Transverse colon (tissue), 4 donors: ENCODE results near the gene CYGB.

ENCODE experiments used
- POLR2AphosphoS5 ChIP-seq, 3 donors: sonication (generic); formaldehyde crosslinking; IDR thresholded peaks; one replicate each; pipeline ENCODE4 v1.6.1; 2016; ENCODE audit warnings: antibody characterized with exemption in 3 of 3
- TF ChIP-seq, protein P1 (sequence below), 5 experiments: fragments of 200-600 bp in 3 of 5; fragments of 450-650 bp in 2 of 5; sonication (generic) in 3 of 5; IDR thresholded peaks; 1 replicate in 2 of 5; 2 replicates in 3 of 5; pipeline ENCODE4 v1.5.1; 2016 to 2017; ENCODE audit warnings: antibody characterized with exemption in 5 of 5, inconsistent platforms in 3 of 5, mild to moderate bottlenecking in 2 of 5, moderate library complexity in 1 of 5

DNA sequence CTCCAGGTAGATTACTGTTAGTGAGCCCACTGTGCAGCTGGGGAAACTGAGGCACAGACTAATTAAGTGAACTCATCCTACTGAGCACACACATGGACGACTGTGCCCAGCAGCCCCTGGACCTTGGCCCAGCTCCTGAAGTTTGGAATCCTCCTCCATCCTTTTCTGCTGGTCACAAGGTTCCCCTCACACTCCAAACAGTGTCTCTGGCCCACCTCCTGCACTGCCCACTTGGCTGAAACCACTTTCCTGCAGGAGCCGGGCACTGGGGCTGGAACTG is 39.9 kb downstream of the CYGB start:
- TF ChIP-seq, protein P1, sequence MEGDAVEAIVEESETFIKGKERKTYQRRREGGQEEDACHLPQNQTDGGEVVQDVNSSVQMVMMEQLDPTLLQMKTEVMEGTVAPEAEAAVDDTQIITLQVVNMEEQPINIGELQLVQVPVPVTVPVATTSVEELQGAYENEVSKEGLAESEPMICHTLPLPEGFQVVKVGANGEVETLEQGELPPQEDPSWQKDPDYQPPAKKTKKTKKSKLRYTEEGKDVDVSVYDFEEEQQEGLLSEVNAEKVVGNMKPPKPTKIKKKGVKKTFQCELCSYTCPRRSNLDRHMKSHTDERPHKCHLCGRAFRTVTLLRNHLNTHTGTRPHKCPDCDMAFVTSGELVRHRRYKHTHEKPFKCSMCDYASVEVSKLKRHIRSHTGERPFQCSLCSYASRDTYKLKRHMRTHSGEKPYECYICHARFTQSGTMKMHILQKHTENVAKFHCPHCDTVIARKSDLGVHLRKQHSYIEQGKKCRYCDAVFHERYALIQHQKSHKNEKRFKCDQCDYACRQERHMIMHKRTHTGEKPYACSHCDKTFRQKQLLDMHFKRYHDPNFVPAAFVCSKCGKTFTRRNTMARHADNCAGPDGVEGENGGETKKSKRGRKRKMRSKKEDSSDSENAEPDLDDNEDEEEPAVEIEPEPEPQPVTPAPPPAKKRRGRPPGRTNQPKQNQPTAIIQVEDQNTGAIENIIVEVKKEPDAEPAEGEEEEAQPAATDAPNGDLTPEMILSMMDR (IDR thresholded peaks at IDR 0.05) = no peak
- no peak for TF ChIP-seq POLR2AphosphoS5 (IDR thresholded peaks at IDR 0.05)
